HEK293 (cell line): ENCODE results near the gene ACP4.

Experiments used
- BCL11A ChIP-seq: fragments of 450-650 bp; formaldehyde crosslinking; IDR thresholded peaks from 2 replicates; pipeline ENCODE4 v1.5.1; 2016; ENCODE audit warnings: low read depth, missing biosample characterization, missing genetic modification characterization
- CTCF ChIP-seq: fragments of 450-650 bp; formaldehyde crosslinking; IDR thresholded peaks from 2 replicates; pipeline ENCODE4 v1.5.1; 2016; ENCODE audit warnings: missing biosample characterization, missing genetic modification characterization
- GLIS1 ChIP-seq: fragments of 450-650 bp; formaldehyde crosslinking; IDR thresholded peaks from 2 replicates; pipeline ENCODE4 v1.5.1; 2016; ENCODE audit warnings: missing biosample characterization, missing genetic modification characterization
- HOXC10 ChIP-seq: sonication (generic); formaldehyde crosslinking; IDR thresholded peaks from 2 replicates; pipeline ENCODE4 v1.8.1; 2023; ENCODE audit warnings: mild to moderate bottlenecking, missing genetic modification reagents
- IKZF3 ChIP-seq: fragments of 450-650 bp; IDR thresholded peaks from 2 replicates; pipeline ENCODE4 v1.5.0; 2018; ENCODE audit warnings: missing biosample characterization, mild to moderate bottlenecking, missing genetic modification characterization, moderate library complexity
- KLF8 ChIP-seq: fragments of 450-650 bp; formaldehyde crosslinking; IDR thresholded peaks from 2 replicates; pipeline ENCODE4 v1.5.1; 2016; ENCODE audit warnings: missing biosample characterization, missing genetic modification characterization
- PBX3 ChIP-seq: sonication (generic); formaldehyde crosslinking; IDR thresholded peaks from 2 replicates; pipeline ENCODE4 v1.8.1; 2022; ENCODE audit warnings: mild to moderate bottlenecking, moderate library complexity, missing genetic modification reagents
- TCF7L2 ChIP-seq: IDR thresholded peaks from 2 replicates; pipeline ENCODE4 v1.6.1; 2011; ENCODE audit warnings: low read depth, mild to moderate bottlenecking, inconsistent platforms, low read length, moderate library complexity, borderline replicate concordance
- ZBTB11 ChIP-seq: fragments of 450-650 bp; formaldehyde crosslinking; conservative IDR thresholded peaks from 2 replicates; pipeline ENCODE4 v1.5.1; 2016; ENCODE audit warnings: low read depth, missing biosample characterization, missing genetic modification characterization
- ZBTB20 ChIP-seq: fragments of 450-650 bp; formaldehyde crosslinking; IDR thresholded peaks from 2 replicates; pipeline ENCODE4 v1.5.1; 2016; ENCODE audit warnings: missing biosample characterization, missing genetic modification characterization
- ZBTB21 ChIP-seq: fragments of 450-650 bp; formaldehyde crosslinking; IDR thresholded peaks from 2 replicates; pipeline ENCODE4 v1.5.1; 2017; ENCODE audit warnings: missing biosample characterization, missing genetic modification characterization
- ZBTB26 ChIP-seq: fragments of 450-650 bp; formaldehyde crosslinking; optimal IDR thresholded peaks from 2 replicates; pipeline ENCODE3; 2016; ENCODE audit warnings: missing biosample characterization, mild to moderate bottlenecking, missing genetic modification characterization
- ZBTB8A ChIP-seq: fragments of 450-650 bp; formaldehyde crosslinking; IDR thresholded peaks from 2 replicates; pipeline ENCODE4 v1.5.1; 2016; ENCODE audit warnings: missing biosample characterization, missing genetic modification characterization
- ZNF121 ChIP-seq: fragments of 450-650 bp; formaldehyde crosslinking; IDR thresholded peaks from 2 replicates; pipeline ENCODE4 v1.5.1; 2016; ENCODE audit warnings: missing biosample characterization, missing genetic modification characterization
- ZNF335 ChIP-seq: fragments of 450-650 bp; formaldehyde crosslinking; conservative IDR thresholded peaks from 2 replicates; pipeline ENCODE4 v1.5.1; 2016; ENCODE audit warnings: missing biosample characterization, missing genetic modification characterization
- ZNF366 ChIP-seq: fragments of 450-650 bp; formaldehyde crosslinking; conservative IDR thresholded peaks from 2 replicates; pipeline ENCODE4 v1.5.1; 2016; ENCODE audit warnings: missing biosample characterization, missing genetic modification characterization
- ZNF660 ChIP-seq: fragments of 450-650 bp; IDR thresholded peaks from 2 replicates; pipeline ENCODE4 v1.5.1; 2018; ENCODE audit warnings: missing biosample characterization, mild to moderate bottlenecking, missing genetic modification characterization
- ZNF785 ChIP-seq: fragments of 450-650 bp; formaldehyde crosslinking; IDR thresholded peaks from 2 replicates; pipeline ENCODE4 v1.5.1; 2016; ENCODE audit warnings: missing biosample characterization, missing genetic modification characterization
- ZNF791 ChIP-seq: fragments of 450-650 bp; formaldehyde crosslinking; IDR thresholded peaks from 2 replicates; pipeline ENCODE4 v1.5.1; 2016; ENCODE audit warnings: missing biosample characterization, missing genetic modification characterization
- ZXDB ChIP-seq: fragments of 450-650 bp; formaldehyde crosslinking; IDR thresholded peaks from 2 replicates; pipeline ENCODE4 v1.5.1; 2016; ENCODE audit warnings: missing biosample characterization, missing genetic modification characterization

ACP4 gene

GRCh38 chr19:50835785-50836542 is 45.7 kb downstream of the ACP4 start (continued):
- peak; percentile 5; the same call in 1 of the 2 replicates for TF ChIP-seq ZNF121 (tag by site-specific recombination)
- no peak for TF ChIP-seq ZNF785 (tag by site-specific recombination)
- TF ChIP-seq GLIS1: peak; percentile 70
- peak; percentile 84 for TF ChIP-seq BCL11A (tag by site-specific recombination)
- TF ChIP-seq ZBTB8A (tag by site-specific recombination): peak; percentile 72; the same call in 1 of the 2 replicates
- no peak for TF ChIP-seq TCF7L2
- no peak for TF ChIP-seq IKZF3
- TF ChIP-seq HOXC10 (CRISPR knock-in tag): no peak
- 0 out of 2 replicates have a peak, but pooled peaks have one; percentile 38 for TF ChIP-seq ZBTB21 (tag by site-specific recombination)
- TF ChIP-seq ZNF660: 0 out of 2 replicates have a peak, but pooled peaks have one; percentile 69
- TF ChIP-seq ZNF791 (tag by site-specific recombination): 0 out of 2 replicates have a peak, but pooled peaks have one; percentile 65
- TF ChIP-seq CTCF: peak; percentile 60
- peak; percentile 80; the same call in 1 of the 2 replicates for TF ChIP-seq PBX3 (CRISPR knock-in tag)
- TF ChIP-seq ZBTB20 (tag by site-specific recombination): peak; percentile 84
- TF ChIP-seq ZBTB11: peak; percentile 20; the same call in 1 of the 2 replicates
- TF ChIP-seq ZXDB (tag by site-specific recombination): peak; percentile 84
- TF ChIP-seq ZBTB26 (tag by site-specific recombination): peak; percentile 82
- peak; percentile 91 for TF ChIP-seq ZNF335 (tag by site-specific recombination)
- TF ChIP-seq KLF8 (tag by site-specific recombination): 0 out of 2 replicates have a peak, but pooled peaks have one; percentile 14
- peak; percentile 68; the same call in 1 of the 2 replicates for TF ChIP-seq ZNF366
